IPS-NIHi7 (cell line): ENCODE measurements around the gene REXO2.

Source experiments
- DNase-seq: peaks from one replicate; pipeline ENCODE4 v3.0.0; 2012; ENCODE audit warnings: mixed read lengths; ENCODE audit errors: extremely low spot score

Gene REXO2

GRCh38 chr11:114440971-114441763, 1.9 kb downstream of the REXO2 start:
- DNase-seq = no peak

GRCh38 chr11:114441921-114442320, 2.7 kb downstream of the REXO2 start:
- no peak for DNase-seq

GRCh38 chr11:114442536-114442935, 3.3 kb downstream of the REXO2 start:
- DNase-seq = no peak

- no peak for DNase-seq
These were observed 8.2 kb downstream of the REXO2 start for GRCh38 chr11:114447444-114447843.

- DNase-seq = no peak
These were observed 8.6 kb downstream of the REXO2 start for GRCh38 chr11:114447892-114448291.

GRCh38 chr11:114448749-114449482, 9.6 kb downstream of the REXO2 start:
- no peak for DNase-seq

GRCh38 chr11:114449845-114450244, 10.6 kb downstream of the REXO2 start:
- DNase-seq = no peak

GRCh38 chr11:114452399-114452798, 13.1 kb downstream of the REXO2 start:
- no peak for DNase-seq

- DNase-seq = no peak
These were observed 24.7 kb downstream of the REXO2 start for GRCh38 chr11:114463999-114464398.

- DNase-seq = no peak
These were observed 27.5 kb downstream of the REXO2 start for GRCh38 chr11:114466742-114467141.

- DNase-seq = no peak
These were observed 33.4 kb downstream of the REXO2 start for GRCh38 chr11:114472661-114473060.

GRCh38 chr11:114478001-114478410, 38.7 kb downstream of the REXO2 start:
- DNase-seq = no peak

- no peak for DNase-seq
These were observed 39.5 kb downstream of the REXO2 start for GRCh38 chr11:114478768-114479167.

- no peak for DNase-seq
These were observed 40.1 kb downstream of the REXO2 start for GRCh38 chr11:114479331-114479730.

GRCh38 chr11:114482114-114482513, 42.8 kb downstream of the REXO2 start:
- no peak for DNase-seq

GRCh38 chr11:114483929-114484328, 44.7 kb downstream of the REXO2 start:
- DNase-seq = no peak

GRCh38 chr11:114496915-114497314, 57.6 kb downstream of the REXO2 start:
- DNase-seq = no peak

- no peak for DNase-seq
These were observed 60.5 kb downstream of the REXO2 start for GRCh38 chr11:114499756-114500155.
